ENCODE results near the gene SMARCA2.

Gene SMARCA2

GRCh38 chr9:2014696-2015580, at the start of gene SMARCA2:
TSS of gene SMARCA2 (plus strand) at chr9:2015347. CDS start at chr9:2029023, 13,676 bp downstream.
- DNase-seq: peak; percentile 98

GRCh38 chr9:1966725-1967366, 48.3 kb upstream of the SMARCA2 start:
- no peak for DNase-seq

GRCh38 chr9:1969160-1969559, 46.0 kb upstream of the SMARCA2 start:
- no peak for DNase-seq

GRCh38 chr9:1969898-1970297, 45.2 kb upstream of the SMARCA2 start:
- DNase-seq: no peak

GRCh38 chr9:1972672-1973071, 42.5 kb upstream of the SMARCA2 start:
- no peak for DNase-seq

GRCh38 chr9:1977026-1977425, 38.1 kb upstream of the SMARCA2 start:
- DNase-seq: no peak

- DNase-seq: peak; percentile 67
These were observed 36.2 kb upstream of the SMARCA2 start for GRCh38 chr9:1978941-1979340.

GRCh38 chr9:1979741-1980367, 35.3 kb upstream of the SMARCA2 start:
- peak; percentile 72 for DNase-seq

- DNase-seq: no peak
These were observed 34.8 kb upstream of the SMARCA2 start for GRCh38 chr9:1980387-1980786.

GRCh38 chr9:1982074-1982473, 33.1 kb upstream of the SMARCA2 start:
- no peak for DNase-seq

- DNase-seq: no peak
These were observed 28.8 kb upstream of the SMARCA2 start for GRCh38 chr9:1986341-1986740.

GRCh38 chr9:1989500-1989899, 25.6 kb upstream of the SMARCA2 start:
- no peak for DNase-seq

- no peak for DNase-seq
These were observed 21.0 kb upstream of the SMARCA2 start for GRCh38 chr9:1994180-1994579.

- no peak for DNase-seq
These were observed 20.1 kb upstream of the SMARCA2 start for GRCh38 chr9:1995084-1995483.

GRCh38 chr9:1996156-1996555, 19.0 kb upstream of the SMARCA2 start:
- no peak for DNase-seq

GRCh38 chr9:1997646-1998045, 17.5 kb upstream of the SMARCA2 start:
- DNase-seq: no peak

- no peak for DNase-seq
These were observed 17.0 kb upstream of the SMARCA2 start for GRCh38 chr9:1998111-1998510.

GRCh38 chr9:2000314-2000713, 14.8 kb upstream of the SMARCA2 start:
- no peak for DNase-seq

- no peak for DNase-seq
These were observed 6.8 kb upstream of the SMARCA2 start for GRCh38 chr9:2008372-2008771.

- DNase-seq: no peak
These were observed 2.8 kb upstream of the SMARCA2 start for GRCh38 chr9:2012347-2012746.

GRCh38 chr9:2013743-2014475, 1.2 kb upstream of the SMARCA2 start:
- peak; percentile 13 for DNase-seq

GRCh38 chr9:2015581-2016407, 647 bp downstream of the SMARCA2 start:
- DNase-seq: peak; percentile 59

Measured in EL (cell line).